Thoracic aorta (tissue), 2 donors: ENCODE measurements around the gene KRT3. TPM values are rescaled to one million over a fixed set of nuclear protein-coding genes. Genes with fewer than 3 reads are reported as not detected.

ENCODE experiments used
- ATAC-seq: fragments of 150-250 bp; one replicate; pipeline ENCODE4 v1.8.0; 2017; ENCODE audit warnings: low read depth; ENCODE audit not compliant: insufficient number of reproducible peaks, low FRiP score
- DNase-seq: peaks from one replicate; pipeline ENCODE4 v3.0.0-alpha.2; 2020; ENCODE audit warnings: low spot score
- H3K27ac ChIP-seq, 2 donors: fragments of 200-600 bp; sonication (generic); 1 replicate in 1 of 2; 2 replicates in 1 of 2; pipeline ENCODE4 v1.5.1; 2016; ENCODE audit warnings: mild to moderate bottlenecking in 2 of 2, moderate library complexity in 2 of 2
- H3K27me3 ChIP-seq: fragments of 200-600 bp; sonication (generic); replicated peaks from 2 replicates; pipeline ENCODE4 v1.6.0; 2016; ENCODE audit warnings: mild to moderate bottlenecking; ENCODE audit not compliant: insufficient read depth
- H3K36me3 ChIP-seq: fragments of 200-600 bp; sonication (generic); one replicate; pipeline ENCODE4 v1.5.1; 2016
- H3K4me1 ChIP-seq, 2 donors: fragments of 200-600 bp; sonication (generic); 1 replicate in 1 of 2; 2 replicates in 1 of 2; pipeline versions ENCODE4 v1.5.1 to v1.6.0; 2016; ENCODE audit warnings: low read depth in 2 of 2, mild to moderate bottlenecking in 1 of 2; ENCODE audit not compliant: control insufficient read depth in 1 of 2
- H3K4me3 ChIP-seq: fragments of 200-600 bp; sonication (generic); 2 replicates; pipeline ENCODE4 v1.5.1; 2016; ENCODE audit warnings: mild to moderate bottlenecking
- H3K9me3 ChIP-seq: fragments of 200-600 bp; sonication (generic); 2 replicates; pipeline ENCODE4 v1.5.1; 2016
- CTCF ChIP-seq: fragments of 200-600 bp; sonication (generic); IDR thresholded peaks from one replicate; pipeline ENCODE4 v1.5.1; 2019; ENCODE audit warnings: antibody characterized with exemption
- total RNA-seq, 2 donors: library from RNA; depleted of rRNA; stranded (reverse); fragments of >200 nt; gene quantifications; one replicate each; pipeline versions ENCODE4 v1.1.0 to v1.2.3, GENCODE V29; 2016

KRT3 gene
- total RNA-seq, 2 donors from 2014 or later: not detected

- DNase-seq (no peak), ATAC-seq (no peak)
- no peak overlapping the region for H3K4me3 ChIP-seq
- no peaks in the 10 kb centered on the region for H3K36me3 ChIP-seq
- H3K9me3 ChIP-seq: no peaks in the 10 kb centered on the region
- no peak for TF ChIP-seq CTCF
- peaks cover 3 to 4% of the 10 kb centered on the region in 2 donors for H3K4me1 ChIP-seq
- no peak overlapping the region for H3K27ac ChIP-seq
- H3K27me3 ChIP-seq: no peaks in the 10 kb centered on the region
These were observed 28.0 kb upstream of the KRT3 start for GRCh38 chr12:52823761-52824450.

GRCh38 chr12:52822771-52823510 is 27.0 kb upstream of the KRT3 start:
- Histone ChIP-seq H3K9me3 (no peaks in the 10 kb centered on the region), H3K27me3 (no peaks in the 10 kb centered on the region), H3K27ac (no peak overlapping the region), H3K4me1 (peaks cover 3 to 4% of the 10 kb centered on the region in 2 donors), H3K36me3 (no peaks in the 10 kb centered on the region), H3K4me3 (no peak overlapping the region)
- no peak for TF ChIP-seq CTCF
- DNase-seq (no peak), ATAC-seq (no peak)

- H3K27ac ChIP-seq: no peak overlapping the region
- H3K9me3 ChIP-seq: no peaks in the 10 kb centered on the region
- no peak for ATAC-seq
- no peak for DNase-seq
- no peaks in the 10 kb centered on the region for H3K36me3 ChIP-seq
- no peaks in the 10 kb centered on the region for H3K27me3 ChIP-seq
- H3K4me1 ChIP-seq: peaks cover 3 to 4% of the 10 kb centered on the region in 2 donors
- no peak overlapping the region for H3K4me3 ChIP-seq
- no peak for TF ChIP-seq CTCF
These were observed 26.1 kb upstream of the KRT3 start for GRCh38 chr12:52821826-52822660.

GRCh38 chr12:52821071-52821730 is 25.3 kb upstream of the KRT3 start:
- ATAC-seq: no peak
- no peaks in the 10 kb centered on the region for H3K27me3 ChIP-seq
- TF ChIP-seq CTCF: no peak
- H3K36me3 ChIP-seq: no peaks in the 10 kb centered on the region
- no peak overlapping the region for H3K27ac ChIP-seq
- no peaks in the 10 kb centered on the region for H3K9me3 ChIP-seq
- H3K4me1 ChIP-seq: peaks cover 3 to 4% of the 10 kb centered on the region in 2 donors
- no peak overlapping the region for H3K4me3 ChIP-seq
- no peak for DNase-seq
